Stimulated activated CD4-positive, alpha-beta T cell treated with anti-CD3 and anti-CD28 coated beads, Interleukin-2, amount 100 ng/mL, for 48 hours (primary cell): Measurements from ENCODE around the gene ANKRD44.
"Not testable (repeated sequence)": the region's sequence is repeated elsewhere in the genome, so short reads cannot be mapped to it uniquely, and the experiment has no call there.

Experiments
- DNase-seq, 2 donors: peaks; one replicate each; pipeline ENCODE4 v3.0.0-alpha.2; 2020

ANKRD44 gene

DNA sequence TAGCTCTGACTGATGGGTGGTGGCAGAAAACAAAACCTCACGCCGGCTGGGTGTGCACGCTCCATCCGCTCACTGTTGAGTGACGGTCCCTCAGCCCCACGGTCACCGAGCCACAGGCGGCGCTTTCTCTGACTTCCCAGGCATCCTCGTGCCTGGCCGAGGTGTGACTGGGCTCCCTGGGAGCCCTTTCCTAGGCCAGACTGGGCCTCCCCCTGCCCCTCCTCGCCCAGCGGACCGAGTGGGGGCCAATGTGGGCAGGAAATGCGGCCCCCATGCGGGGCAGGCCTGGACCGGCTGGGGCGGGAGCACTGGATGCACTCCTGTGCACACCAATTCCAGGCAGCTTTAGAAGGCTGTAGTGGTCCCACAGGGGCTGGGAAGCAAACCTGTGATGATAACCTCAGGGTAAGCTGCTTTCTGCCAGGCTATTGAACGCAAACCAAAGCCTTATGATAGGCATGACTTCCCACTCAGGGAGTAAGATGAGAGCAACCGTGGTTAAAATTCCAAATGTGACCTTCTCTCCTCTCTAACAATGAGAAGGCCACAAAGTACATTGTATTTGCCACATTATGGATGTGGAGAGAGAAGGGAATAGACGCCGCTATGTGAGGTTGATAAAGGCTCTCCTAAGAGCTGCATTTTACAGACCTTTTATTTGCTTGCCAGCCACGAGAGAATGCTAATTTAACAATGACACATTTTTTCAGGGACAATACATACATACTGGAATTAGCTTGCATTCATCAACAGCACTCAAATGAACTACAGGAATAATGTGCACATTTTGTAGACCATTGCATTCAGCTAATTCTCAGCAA is 300.2 kb downstream of the ANKRD44 start:
- no peak for DNase-seq

GRCh38 chr2:197008741-197009341 is 301.7 kb downstream of the ANKRD44 start:
- DNase-seq = not testable (repeated sequence)

GRCh38 chr2:197007716-197008628 is 302.6 kb downstream of the ANKRD44 start:
- DNase-seq = no peak

GRCh38 chr2:197001921-197002320 is 308.7 kb downstream of the ANKRD44 start:
- no peak for DNase-seq

DNA sequence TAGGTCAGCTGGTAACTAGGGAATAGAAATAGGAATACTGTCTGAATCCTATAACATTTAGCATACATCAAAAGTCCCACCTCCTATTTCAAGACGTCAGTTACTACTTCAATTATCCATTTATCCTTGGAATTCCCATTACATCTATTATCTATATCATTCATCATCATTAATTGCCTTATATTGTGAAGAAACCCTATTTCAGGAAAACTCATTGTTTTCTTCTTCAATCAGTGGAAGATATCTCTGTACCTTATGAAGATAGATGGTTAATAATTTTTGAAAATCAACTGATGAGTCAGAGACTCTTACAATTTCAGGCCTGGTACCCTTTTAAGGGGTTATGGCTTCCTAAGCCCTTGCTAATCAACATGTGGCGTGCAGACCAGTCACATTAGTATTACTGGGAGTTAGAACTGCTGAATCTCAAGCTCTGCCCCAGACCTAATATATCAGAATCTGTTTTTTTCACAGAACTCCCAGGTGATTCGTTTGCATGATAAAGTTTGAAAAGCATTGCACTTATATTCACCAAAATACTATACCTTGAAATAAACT is 314.7 kb downstream of the ANKRD44 start:
- DNase-seq = no peak

GRCh38 chr2:196994764-196995163 is 315.8 kb downstream of the ANKRD44 start:
- no peak for DNase-seq

- no peak for DNase-seq
These were observed 317.0 kb downstream of the ANKRD44 start for GRCh38 chr2:196993617-196994016.

DNA sequence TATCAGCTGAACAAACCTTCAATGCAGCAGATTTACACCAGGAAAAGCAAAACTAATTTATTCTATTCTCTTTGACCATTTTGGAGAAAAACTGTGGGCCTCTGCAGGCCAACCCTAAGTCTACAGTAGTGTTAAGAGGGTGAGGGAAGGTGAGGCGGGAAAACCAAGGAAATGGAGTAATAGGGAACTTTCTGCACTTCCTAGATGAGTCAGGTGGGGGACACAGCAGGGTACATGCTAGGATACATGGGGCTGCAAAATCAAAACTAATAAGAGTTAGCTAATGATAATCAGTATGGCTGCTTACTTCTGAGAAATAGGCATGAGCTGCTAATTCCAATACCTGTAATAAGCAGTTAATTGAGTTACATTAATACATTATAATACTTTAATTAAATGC is 318.1 kb downstream of the ANKRD44 start:
- no peak for DNase-seq

DNA sequence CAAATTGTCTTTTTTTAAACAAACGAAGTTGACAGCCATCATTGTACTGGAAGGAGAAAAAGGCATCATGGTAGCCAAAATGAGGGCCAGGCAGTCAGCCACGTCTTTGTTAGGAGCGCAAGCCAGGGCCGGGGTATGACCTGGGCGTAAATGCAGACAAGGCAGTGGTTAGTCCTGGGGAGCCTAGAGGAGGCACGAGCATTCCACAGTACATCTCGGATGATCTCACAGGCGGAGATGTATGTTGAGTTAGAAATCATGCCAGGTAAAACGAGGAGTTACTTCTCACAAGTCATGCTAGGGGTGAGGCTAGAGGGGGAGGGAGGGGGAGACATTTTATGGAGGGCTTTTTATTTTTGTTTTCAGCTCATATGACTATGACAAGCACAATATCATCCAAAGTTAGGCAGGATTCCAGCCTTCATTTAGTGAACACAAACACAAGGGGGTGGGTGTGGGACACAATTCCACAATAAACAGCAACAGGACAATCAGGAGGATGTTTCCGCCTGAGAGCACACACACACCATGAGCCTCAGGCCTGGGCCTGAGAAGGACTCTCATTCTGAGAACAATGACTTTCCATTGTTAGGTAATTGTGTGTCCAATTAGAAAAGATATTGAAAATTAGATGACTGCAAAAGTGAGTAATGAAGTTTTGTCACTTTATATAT is 319.7 kb downstream of the ANKRD44 start:
- DNase-seq = no peak

DNA sequence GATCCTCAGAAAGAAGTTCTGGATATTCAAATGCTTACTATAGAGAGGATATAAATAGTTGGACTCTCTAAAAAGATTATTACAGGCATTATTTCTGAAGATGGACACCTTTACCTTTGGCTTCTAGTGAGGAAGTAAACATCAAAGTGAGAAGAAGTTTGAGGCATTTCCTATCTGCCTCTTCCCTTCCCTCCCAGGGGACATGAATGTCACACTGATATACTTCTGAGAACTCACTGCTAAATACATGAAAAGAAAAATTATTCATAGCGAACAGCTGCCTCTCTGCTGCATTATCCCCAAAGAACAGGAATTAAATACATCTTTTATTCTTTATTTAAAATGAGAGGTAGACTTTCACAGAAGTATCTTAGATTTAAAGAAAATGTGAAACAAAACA is 320.5 kb downstream of the ANKRD44 start:
- no peak for DNase-seq

- DNase-seq = no peak
These were observed 321.1 kb downstream of the ANKRD44 start for GRCh38 chr2:196989496-196989895.

DNA sequence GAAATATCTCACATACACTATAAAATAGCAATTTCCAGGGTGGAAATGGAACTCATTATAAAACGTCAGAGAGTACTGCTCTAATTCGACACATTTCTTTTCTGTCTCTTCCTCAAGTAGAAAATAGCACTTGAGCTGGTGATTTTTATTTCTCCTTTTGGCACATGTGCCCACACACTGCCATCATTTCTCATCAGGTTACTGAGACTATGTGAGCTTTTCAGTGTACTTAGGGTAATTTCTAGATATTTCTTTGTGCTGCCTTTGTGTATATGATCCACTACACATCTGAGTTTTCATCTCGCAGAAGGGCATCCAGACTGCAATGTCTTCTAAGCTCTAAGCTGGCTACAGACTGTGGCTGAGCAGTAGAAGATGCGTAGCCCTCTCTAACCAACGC is 321.9 kb downstream of the ANKRD44 start:
- DNase-seq = no peak

- DNase-seq = peak; percentile 21 to 22
These were observed 322.8 kb downstream of the ANKRD44 start for GRCh38 chr2:196987649-196988364.

- DNase-seq = no peak
These were observed 323.3 kb downstream of the ANKRD44 start for GRCh38 chr2:196987298-196987648.

GRCh38 chr2:196985511-196986183 is 324.9 kb downstream of the ANKRD44 start:
- DNase-seq = no peak

- no peak for DNase-seq
These were observed 325.7 kb downstream of the ANKRD44 start for GRCh38 chr2:196984903-196985302.

GRCh38 chr2:196983934-196984333 is 326.6 kb downstream of the ANKRD44 start:
- no peak for DNase-seq

DNA sequence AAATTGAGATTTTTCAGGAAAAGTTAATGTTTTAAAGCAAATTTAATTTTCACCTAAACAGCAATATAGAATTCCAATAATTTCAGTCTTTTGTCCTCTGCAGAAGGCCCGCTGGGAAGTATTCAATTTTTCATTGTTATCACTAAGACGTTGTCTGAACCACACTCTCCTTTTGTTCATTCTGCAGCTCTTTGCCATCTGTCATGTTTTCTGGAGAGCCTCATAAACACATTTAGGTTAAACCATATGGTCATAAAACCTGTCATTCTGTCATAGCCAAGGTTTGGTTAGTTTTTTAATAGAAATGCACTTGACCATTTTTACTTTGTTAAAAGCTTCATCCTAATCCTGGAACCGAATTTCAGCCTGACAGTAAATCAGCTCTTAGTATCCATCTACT is 330.1 kb downstream of the ANKRD44 start:
- no peak for DNase-seq

GRCh38 chr2:196980001-196980400 is 330.6 kb downstream of the ANKRD44 start:
- no peak for DNase-seq

GRCh38 chr2:196977507-196977906 is 333.1 kb downstream of the ANKRD44 start:
- no peak for DNase-seq

GRCh38 chr2:196974970-196975369 is 335.6 kb downstream of the ANKRD44 start:
- DNase-seq = no peak
